Measurements from ENCODE around the gene CAMTA2.
"Not testable (repeated sequence)": the region's sequence is repeated elsewhere in the genome, so short reads cannot be mapped to it uniquely, and the experiment has no call there.

Gene CAMTA2

GRCh38 chr17:4986951-4987766 lies at the start of gene CAMTA2:
TSS of gene CAMTA2 (minus strand) at chr17:4987675. CDS start at chr17:4986222, 1,453 bp downstream.
- peak; percentile 69 for DNase-seq

GRCh38 chr17:5035315-5035714 lies 47.8 kb upstream of the CAMTA2 start, which contains the start of gene SLC52A1:
TSS of gene SLC52A1 (minus strand) at chr17:5035426. CDS start at chr17:5034606, 820 bp downstream.
- DNase-seq, result peak; percentile 53

- DNase-seq, result no peak
These were observed 47.2 kb upstream of the CAMTA2 start for GRCh38 chr17:5034651-5035050.

GRCh38 chr17:5034063-5034462 lies 46.6 kb upstream of the CAMTA2 start:
- no peak for DNase-seq

GRCh38 chr17:5033352-5034015 lies 46.0 kb upstream of the CAMTA2 start:
- no peak for DNase-seq

GRCh38 chr17:5032865-5033264 lies 45.4 kb upstream of the CAMTA2 start:
- DNase-seq, result no peak

- peak; percentile 73 for DNase-seq
These were observed 44.0 kb upstream of the CAMTA2 start for GRCh38 chr17:5031365-5032082.

GRCh38 chr17:5030168-5030567 lies 42.7 kb upstream of the CAMTA2 start:
- not testable (repeated sequence) for DNase-seq

- DNase-seq, result no peak
These were observed 40.4 kb upstream of the CAMTA2 start for GRCh38 chr17:5027916-5028315.

GRCh38 chr17:5027299-5027698 lies 39.8 kb upstream of the CAMTA2 start:
- no peak for DNase-seq

GRCh38 chr17:5024604-5025003 lies 37.1 kb upstream of the CAMTA2 start:
- DNase-seq, result no peak

GRCh38 chr17:5023588-5024147 lies 36.2 kb upstream of the CAMTA2 start:
- no peak for DNase-seq

- DNase-seq, result no peak
These were observed 34.8 kb upstream of the CAMTA2 start for GRCh38 chr17:5022171-5022711.

- DNase-seq, result no peak
These were observed 33.1 kb upstream of the CAMTA2 start for GRCh38 chr17:5020502-5021023.

GRCh38 chr17:5019475-5019956 lies 32.0 kb upstream of the CAMTA2 start:
- no peak for DNase-seq

GRCh38 chr17:5014357-5014756 lies 26.9 kb upstream of the CAMTA2 start:
- DNase-seq, result no peak

GRCh38 chr17:5011928-5012327 lies 24.5 kb upstream of the CAMTA2 start:
- DNase-seq, result no peak

- no peak for DNase-seq
These were observed 15.9 kb upstream of the CAMTA2 start for GRCh38 chr17:5003214-5003867.

GRCh38 chr17:5002121-5002788 lies 14.8 kb upstream of the CAMTA2 start:
- no peak for DNase-seq

GRCh38 chr17:5000237-5000639 lies 12.8 kb upstream of the CAMTA2 start:
- DNase-seq, result no peak

GRCh38 chr17:4999430-5000093 lies 12.1 kb upstream of the CAMTA2 start:
- DNase-seq, result no peak

All from DMS79 (cell line).